Measurements from ENCODE around the gene MED10.
"Not testable (repeated sequence)": the region's sequence is repeated elsewhere in the genome, so short reads cannot be mapped to it uniquely, and the experiment has no call there.

MED10 gene

DNA sequence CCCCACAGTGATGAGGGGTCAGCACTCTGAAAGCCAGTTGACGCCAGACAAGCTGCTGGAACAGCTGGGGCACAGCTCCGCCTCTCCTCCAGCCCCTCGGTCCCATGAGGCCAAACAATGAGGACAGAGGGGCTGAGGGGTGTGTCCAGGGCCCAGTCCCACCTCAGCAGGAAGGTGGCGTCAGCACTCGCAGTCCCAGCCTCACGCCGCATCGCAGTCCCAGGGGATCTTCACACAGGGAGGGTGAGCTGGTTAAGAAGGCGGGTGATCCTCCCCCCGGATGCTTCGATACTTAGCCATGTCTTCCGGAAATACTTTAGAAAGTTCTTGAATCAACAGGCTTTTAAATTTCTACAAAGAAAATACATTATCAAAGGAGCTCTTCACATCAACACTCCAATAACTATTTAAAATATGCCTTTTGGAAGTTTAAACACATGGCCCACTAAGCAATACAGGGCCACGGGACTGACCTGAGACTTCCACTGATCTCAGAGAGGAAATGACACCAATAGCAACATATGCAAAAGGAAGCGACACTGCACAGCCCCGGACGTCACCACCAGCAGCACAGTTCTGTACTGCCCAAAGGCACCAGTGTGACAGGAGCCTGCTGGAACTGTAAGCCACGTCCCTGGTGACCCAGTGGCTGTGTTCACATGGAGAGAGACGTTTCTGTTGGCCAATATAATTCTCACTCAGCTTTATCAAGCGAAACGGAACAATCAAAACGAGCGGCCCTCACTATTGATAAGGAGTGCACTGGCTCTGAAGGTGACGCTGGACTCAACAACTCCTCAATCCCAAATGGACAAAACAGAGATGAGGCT, 5.9 kb downstream of the MED10 start:
- DNase-seq = no peak

DNA sequence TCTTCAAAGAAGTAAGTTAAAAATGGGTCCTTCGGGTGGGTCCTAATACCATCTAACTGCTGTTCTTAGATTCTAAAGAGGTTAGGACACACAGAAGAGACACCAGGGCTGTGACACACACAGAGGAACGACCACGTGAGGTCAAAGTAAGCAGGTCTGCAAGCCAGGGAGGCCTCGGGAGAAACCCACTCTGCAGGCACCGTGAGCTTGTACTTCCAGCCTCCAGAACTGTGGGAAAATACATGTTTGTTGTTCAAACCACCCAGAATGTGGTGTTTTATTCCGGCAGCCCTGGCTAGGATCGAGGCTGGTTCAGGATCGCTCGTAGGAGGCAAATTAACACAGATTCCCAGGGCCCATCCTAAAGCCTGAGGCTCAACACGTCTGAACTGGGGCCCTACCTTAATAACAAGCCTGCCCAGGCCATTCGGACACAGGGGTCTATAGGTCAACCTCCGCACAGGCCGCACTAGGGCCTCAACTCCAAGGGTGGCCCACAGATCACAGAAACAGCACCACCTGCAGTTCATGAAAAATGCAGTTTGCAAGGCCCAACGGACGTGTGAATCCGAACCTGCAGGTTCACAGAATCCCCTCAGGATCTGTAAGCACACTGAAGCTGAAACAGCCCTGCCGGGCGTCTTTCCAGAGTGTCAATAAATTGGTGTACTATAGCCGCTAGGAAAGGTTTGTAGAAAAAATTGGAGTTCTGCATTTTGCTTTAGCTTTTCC, 7.1 kb downstream of the MED10 start:
- DNase-seq = no peak

DNA sequence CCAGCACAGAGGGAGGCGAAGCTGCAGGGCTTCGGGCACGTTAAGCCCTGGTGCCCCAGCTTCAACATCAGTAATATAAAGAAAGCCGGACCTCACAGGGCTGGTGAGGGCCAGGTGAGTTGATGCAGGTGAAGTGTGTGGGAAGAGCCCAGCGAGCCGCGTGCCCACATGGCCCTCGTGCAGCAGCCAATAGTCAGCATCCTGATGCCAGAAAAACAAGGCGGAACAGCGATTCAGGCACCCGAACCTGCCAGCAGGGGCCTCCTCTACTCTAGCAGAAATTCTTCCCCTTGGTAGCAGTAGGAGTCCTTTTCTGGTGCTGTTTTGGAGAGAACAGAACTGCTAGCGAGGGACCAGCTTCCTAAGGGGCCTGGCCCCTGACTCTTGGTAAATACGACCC, 7.8 kb downstream of the MED10 start:
- no peak for DNase-seq

- DNase-seq = no peak
These were observed 12.3 kb downstream of the MED10 start for GRCh38 chr5:6365977-6366590.

DNA sequence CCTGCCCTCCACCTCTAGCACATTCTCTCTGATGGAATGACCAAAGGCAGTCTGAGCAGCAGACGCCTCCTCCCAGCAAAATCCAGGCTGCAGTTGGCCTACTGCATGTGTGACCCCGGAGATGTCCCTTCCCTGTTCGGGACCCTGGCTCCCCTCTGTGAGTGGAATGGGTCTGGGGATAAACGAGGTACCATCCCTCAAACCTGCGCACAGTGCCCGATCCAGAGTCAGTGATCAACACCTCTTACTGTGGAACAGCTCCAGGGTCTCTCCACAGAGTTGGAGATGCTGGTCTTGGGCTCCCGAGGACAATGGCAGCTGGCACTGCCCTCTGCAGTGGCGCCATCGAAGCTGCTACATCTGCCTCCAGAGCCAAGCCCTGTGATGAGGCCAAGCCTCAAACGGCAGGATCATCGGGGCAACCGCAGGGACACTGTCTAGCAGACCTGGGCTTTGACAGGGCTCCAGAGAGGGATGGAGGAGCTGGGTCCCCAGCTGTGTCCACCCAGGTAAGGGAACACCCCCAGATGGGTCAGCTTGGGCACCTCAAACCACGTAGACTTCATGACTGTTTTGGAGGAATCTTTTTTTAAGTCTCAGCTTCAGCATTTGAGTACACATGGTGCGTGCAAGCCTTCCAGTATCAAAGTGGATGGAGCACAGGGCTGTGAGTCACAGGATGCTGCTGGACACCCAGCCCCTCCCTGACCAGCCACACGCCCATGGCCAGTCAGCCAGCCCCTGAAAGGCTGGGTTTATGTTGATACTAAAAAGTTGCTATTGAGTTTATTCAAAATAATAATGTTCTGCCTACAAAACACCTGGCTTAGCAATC, 13.0 kb downstream of the MED10 start:
- DNase-seq = no peak

- DNase-seq = not testable (repeated sequence)
These were observed 14.8 kb downstream of the MED10 start for GRCh38 chr5:6363454-6364011.

GRCh38 chr5:6362846-6363245, 15.5 kb downstream of the MED10 start:
- no peak for DNase-seq

DNA sequence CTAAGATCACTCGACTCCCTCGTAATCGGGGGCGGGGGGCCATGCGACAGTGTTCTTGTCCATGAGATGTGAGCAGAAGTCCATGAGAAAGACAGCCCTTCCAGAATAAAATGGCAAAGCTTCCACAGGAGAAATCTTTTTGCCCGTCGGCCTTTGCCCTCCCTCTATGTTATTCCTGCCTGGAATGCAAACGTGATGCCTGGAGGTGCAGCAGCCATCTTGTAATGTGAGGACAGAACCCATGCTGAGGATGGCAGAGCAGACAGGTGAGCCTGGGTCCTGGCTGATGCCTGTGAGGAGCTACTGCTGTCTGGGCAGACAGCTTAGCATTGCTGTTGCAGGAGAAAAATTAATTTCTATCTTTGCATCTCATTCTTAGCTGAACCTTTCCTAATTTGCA, 17.2 kb downstream of the MED10 start:
- DNase-seq = no peak

DNA sequence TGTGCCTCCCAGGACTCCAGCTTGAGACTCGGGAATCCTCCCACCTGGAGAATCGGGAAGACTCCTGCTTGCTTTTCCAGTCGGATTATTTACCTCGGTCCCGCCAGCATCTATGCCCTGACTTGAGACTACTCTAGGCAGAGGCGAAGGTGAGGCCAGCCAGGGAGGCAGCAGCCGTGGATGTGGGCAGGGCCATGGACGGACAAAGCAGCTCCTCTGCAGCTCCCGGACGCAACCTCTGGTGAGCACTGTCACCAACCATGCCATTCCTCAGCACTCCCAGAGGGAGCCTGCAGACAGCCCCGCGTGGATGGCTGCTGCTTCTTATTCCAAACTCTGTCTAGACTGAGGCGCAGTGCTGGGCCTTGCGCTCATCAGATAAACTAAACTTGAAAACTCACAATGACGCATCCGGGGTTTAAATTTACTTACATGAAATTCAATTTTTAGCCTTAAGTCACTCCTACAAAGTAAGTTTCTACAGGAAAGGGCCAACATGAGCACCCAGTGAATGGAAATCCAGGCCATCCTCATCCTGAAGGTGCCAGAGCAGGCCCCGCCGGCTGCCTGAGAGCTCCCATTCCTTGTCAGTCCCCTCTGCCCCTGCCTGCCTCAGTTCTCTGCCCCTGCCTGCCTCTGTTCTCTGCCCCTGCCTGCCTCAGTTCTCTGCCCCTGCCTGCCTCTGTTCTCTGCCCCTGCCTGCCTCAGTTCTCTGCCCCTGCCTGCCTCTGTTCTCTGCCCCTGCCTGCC, 17.8 kb downstream of the MED10 start:
- DNase-seq = no peak

DNA sequence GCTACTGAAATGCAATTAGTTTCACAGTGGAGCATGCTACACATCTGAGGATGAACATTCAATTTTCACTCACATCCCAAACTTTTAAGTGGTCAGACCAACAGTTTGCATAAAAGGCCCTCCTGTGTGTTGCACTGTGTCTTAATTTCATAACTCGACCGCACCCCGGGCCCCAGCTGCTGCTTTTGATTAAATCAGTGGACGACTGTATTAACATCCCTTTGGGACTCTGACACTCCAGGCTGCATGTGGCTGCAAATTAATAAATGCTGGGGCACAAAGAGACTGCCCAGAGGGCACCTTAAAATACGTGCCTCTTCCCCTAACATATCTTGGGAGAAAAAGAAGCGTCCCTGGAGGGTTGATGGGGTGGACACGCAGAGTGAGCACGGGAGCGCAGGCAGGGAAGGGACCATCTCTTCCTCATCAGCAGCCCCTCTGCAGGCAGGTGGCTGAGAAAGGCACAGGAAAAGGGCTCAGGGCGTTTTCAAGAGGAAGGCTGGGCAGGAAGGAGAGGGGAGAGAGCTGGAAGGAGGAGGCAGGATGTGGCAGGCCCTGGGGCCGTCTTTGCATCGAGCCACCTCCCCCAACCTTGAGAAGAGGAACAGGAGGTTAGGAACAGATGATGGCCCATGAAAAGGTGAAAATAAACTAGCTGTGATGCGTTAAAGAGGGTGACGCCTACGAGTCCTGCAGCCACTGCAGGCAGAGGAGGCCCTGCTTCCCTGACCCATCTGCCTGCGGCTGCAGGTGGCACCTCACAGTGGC, 18.6 kb downstream of the MED10 start:
- DNase-seq = no peak

DNA sequence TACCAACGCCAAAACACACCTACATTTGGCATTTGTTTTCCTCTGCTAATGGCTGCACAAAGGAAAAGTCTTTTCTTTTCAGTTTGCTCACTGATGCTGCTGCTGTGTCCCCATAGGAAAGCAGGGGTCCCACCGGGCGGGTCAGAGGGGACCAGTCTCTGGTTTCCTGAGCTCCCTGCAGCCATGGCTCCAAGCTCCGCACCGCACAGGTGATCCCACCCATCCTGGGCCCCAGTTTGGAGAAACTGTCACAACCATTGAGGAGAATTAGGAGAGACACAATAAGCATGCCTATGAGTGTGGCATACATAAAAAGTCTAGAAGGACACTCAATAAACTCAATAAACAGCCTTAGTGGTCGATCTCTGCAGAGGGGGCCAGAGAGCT, 19.9 kb downstream of the MED10 start:
- DNase-seq = no peak

GRCh38 chr5:6357817-6358433, 20.4 kb downstream of the MED10 start:
- DNase-seq = not testable (repeated sequence)

GRCh38 chr5:6356578-6357164, 21.7 kb downstream of the MED10 start:
- no peak for DNase-seq

DNA sequence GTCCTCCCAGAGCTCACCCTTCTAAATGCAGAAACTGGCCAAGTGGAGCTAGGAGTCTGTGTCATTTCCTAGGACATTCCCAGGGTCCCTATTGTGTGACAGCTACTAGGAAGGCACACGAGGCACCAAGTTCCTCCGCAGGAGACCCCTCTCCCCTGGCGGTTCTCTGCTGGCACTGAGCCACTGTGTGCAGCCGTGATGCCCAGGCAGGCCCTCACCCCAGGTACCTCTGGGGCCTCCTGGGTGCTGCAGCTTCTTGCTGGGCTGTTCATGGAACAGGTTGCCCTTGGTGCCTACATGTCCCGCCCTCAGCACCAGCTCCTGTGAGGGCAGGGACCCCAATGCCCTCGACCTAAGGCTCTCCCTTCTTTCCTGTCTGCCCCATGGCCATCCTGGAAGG, 23.1 kb downstream of the MED10 start:
- DNase-seq = no peak

GRCh38 chr5:6354848-6355247, 23.5 kb downstream of the MED10 start:
- DNase-seq = no peak

- no peak for DNase-seq
These were observed 24.6 kb downstream of the MED10 start for GRCh38 chr5:6353602-6354302.

- no peak for DNase-seq
These were observed 27.9 kb downstream of the MED10 start for GRCh38 chr5:6350277-6351090.

GRCh38 chr5:6349387-6349786, 29.0 kb downstream of the MED10 start:
- DNase-seq = no peak

Data from NCI-H1105 (cell line).